WTC11 (cell line): ENCODE measurements around the gene H2AZ2. TPM values are rescaled to one million over a fixed set of nuclear protein-coding genes. Genes with fewer than 3 reads are reported as not detected.
"Not testable (repeated sequence)": the region's sequence is repeated elsewhere in the genome, so short reads cannot be mapped to it uniquely, and the experiment has no call there.

Experiments used
- ATAC-seq: fragments of 200-7000 bp; cut with Tn5 transposase; 2 replicates; pipeline ENCODE4 v1.10.0; 2021; ENCODE audit warnings: mild to moderate bottlenecking, moderate library complexity
- CTCF ChIA-PET: fragments of 300-600 bp; sonication (Branson Sonifier 250); formaldehyde crosslinking; loops from one replicate; lab custom pipeline; 2021; ENCODE audit warnings: antibody characterized with exemption; lab: Charles Lee
- POLR2A ChIA-PET: fragments of 350-600 bp; sonication (Branson Sonifier 250); formaldehyde crosslinking; loops from one replicate; lab custom pipeline; 2021; ENCODE audit warnings: antibody characterized with exemption; lab: Charles Lee
- DNase-seq: peaks from one replicate; pipeline ENCODE4 v3.0.0; 2021; ENCODE audit warnings: low spot score
- H3K27ac Mint-ChIP-seq: 2 replicates; pipeline ENCODE4 v1.8.0; 2021; ENCODE audit warnings: mixed read lengths
- H3K27me3 Mint-ChIP-seq: 2 replicates; pipeline ENCODE4 v1.8.0; 2021; ENCODE audit warnings: low read depth, mild to moderate bottlenecking, moderate library complexity, mixed read lengths
- H3K36me3 Mint-ChIP-seq: 2 replicates; pipeline ENCODE4 v1.8.0; 2021; ENCODE audit warnings: mixed read lengths
- H3K4me1 Mint-ChIP-seq: 2 replicates; pipeline ENCODE4 v1.8.0; 2022; ENCODE audit warnings: mixed read lengths
- H3K4me3 Mint-ChIP-seq: 2 replicates; pipeline ENCODE4 v1.8.0; 2021; ENCODE audit warnings: mild to moderate bottlenecking, moderate library complexity, mixed read lengths
- H3K9me3 Mint-ChIP-seq: 2 replicates; pipeline ENCODE4 v1.8.0; 2021; ENCODE audit warnings: mixed read lengths
- CTCF ChIP-seq: fragments of 200-600 bp; IDR thresholded peaks from 2 replicates; pipeline ENCODE4 v1.8.0; 2022; ENCODE audit warnings: antibody characterized with exemption
- E2F1 ChIP-seq: sonication (generic); formaldehyde crosslinking; IDR thresholded peaks from 2 replicates; pipeline ENCODE4 v1.8.0; 2022; ENCODE audit warnings: mild to moderate bottlenecking, missing genetic modification reagents
- FOXJ3 ChIP-seq: sonication (generic); formaldehyde crosslinking; IDR thresholded peaks from 2 replicates; pipeline ENCODE4 v1.9.0; 2021; ENCODE audit warnings: missing genetic modification reagents, mild to moderate bottlenecking, borderline replicate concordance
- GABPB1 ChIP-seq: sonication (generic); formaldehyde crosslinking; IDR thresholded peaks from 2 replicates; pipeline ENCODE4 v1.8.1; 2023; ENCODE audit warnings: mild to moderate bottlenecking, missing genetic modification reagents
- GTF2I ChIP-seq: fragments of 250-450 bp; sonication (Bioruptor Pico); conservative IDR thresholded peaks from 2 replicates; pipeline ENCODE4 v1.4.0; 2021; ENCODE audit warnings: mild to moderate bottlenecking
- IRF2 ChIP-seq: sonication (generic); formaldehyde crosslinking; IDR thresholded peaks from 2 replicates; pipeline ENCODE4 v1.8.0; 2022; ENCODE audit warnings: low read depth, missing genetic modification reagents, borderline replicate concordance
- MAX ChIP-seq: sonication (generic); formaldehyde crosslinking; IDR thresholded peaks from 2 replicates; pipeline ENCODE4 v1.8.0; 2022; ENCODE audit warnings: mild to moderate bottlenecking, missing genetic modification reagents
- NR2C2 ChIP-seq: sonication (generic); formaldehyde crosslinking; IDR thresholded peaks from 2 replicates; pipeline ENCODE4 v1.8.0; 2022; ENCODE audit warnings: mild to moderate bottlenecking, missing genetic modification reagents
- SOX15 ChIP-seq: fragments of 250-450 bp; sonication (Bioruptor Pico); IDR thresholded peaks from 2 replicates; pipeline ENCODE4 v1.9.0; 2021; ENCODE audit warnings: mild to moderate bottlenecking
- ZNF317 ChIP-seq: sonication (generic); formaldehyde crosslinking; IDR thresholded peaks from 2 replicates; pipeline ENCODE4 v1.8.1; 2023; ENCODE audit warnings: low read depth, mild to moderate bottlenecking, moderate library complexity, missing genetic modification reagents, borderline replicate concordance
- ZNF416 ChIP-seq: fragments of 250-450 bp; sonication (Bioruptor Pico); IDR thresholded peaks from 2 replicates; pipeline ENCODE4 v1.9.0; 2021; ENCODE audit warnings: mild to moderate bottlenecking, inconsistent platforms
- ZNF671 ChIP-seq: fragments of 250-450 bp; sonication (Bioruptor Pico); IDR thresholded peaks from 2 replicates; pipeline ENCODE4 v1.8.0; 2021; ENCODE audit warnings: mild to moderate bottlenecking
- total RNA-seq: library from RNA; stranded (reverse); gene quantifications from 3 replicates; pipeline ENCODE4 v1.2.3, GENCODE V29; 2021
- TF ChIP-seq, protein P1 (sequence below): sonication (generic); formaldehyde crosslinking; conservative IDR thresholded peaks from 2 replicates; pipeline ENCODE4 v1.8.1; 2022; ENCODE audit warnings: mild to moderate bottlenecking, missing genetic modification reagents
- TF ChIP-seq, protein P2 (sequence below): sonication (generic); formaldehyde crosslinking; IDR thresholded peaks from 2 replicates; pipeline ENCODE4 v1.8.1; 2022; ENCODE audit warnings: mild to moderate bottlenecking, missing genetic modification reagents, moderate library complexity, borderline replicate concordance
- TF ChIP-seq, protein P3 (sequence below): sonication (generic); formaldehyde crosslinking; IDR thresholded peaks from 2 replicates; pipeline ENCODE4 v1.8.1; 2022; ENCODE audit warnings: low read depth, missing genetic modification reagents, borderline replicate concordance
- TF ChIP-seq, protein P4 (sequence below): sonication (generic); formaldehyde crosslinking; IDR thresholded peaks from 2 replicates; pipeline ENCODE4 v1.8.1; 2023; ENCODE audit warnings: mild to moderate bottlenecking, missing genetic modification reagents, moderate library complexity

H2AZ2 gene
- total RNA-seq, 1 experiment from 2014 or later = 178 TPM

DNA sequence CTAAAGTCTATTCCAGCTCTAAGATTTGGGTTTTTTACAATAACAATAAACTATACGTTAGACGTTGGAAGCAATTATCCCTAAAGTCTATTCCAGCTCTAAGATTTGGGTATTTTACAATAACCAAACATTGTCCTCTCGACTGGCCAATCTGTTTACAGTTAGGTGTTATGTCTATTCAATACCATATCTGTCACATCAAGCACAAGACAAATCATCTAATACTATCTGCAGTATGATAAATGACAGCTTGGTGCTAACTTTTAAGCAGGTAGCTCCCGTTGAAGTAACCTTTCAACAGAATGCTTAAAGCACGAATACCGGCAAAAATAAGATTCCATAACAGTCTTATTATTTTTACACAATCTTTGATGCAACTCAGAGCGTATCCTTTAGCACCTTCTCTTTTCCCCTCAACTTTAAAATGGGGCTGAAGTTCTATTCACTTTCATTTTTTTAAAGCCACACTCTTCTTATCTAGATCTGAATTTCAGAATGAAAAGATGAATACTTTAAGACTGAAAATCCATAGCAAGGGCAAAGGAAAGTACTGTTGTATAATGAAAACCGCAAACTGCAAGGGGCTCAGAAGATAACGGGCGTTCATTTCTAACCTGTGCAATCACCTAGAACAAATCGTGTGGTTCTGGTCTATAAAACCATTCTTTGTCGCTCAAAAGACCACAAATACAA is 925 bp downstream of the H2AZ2 start:
- no peaks in the 10 kb centered on the region for H3K27me3 Mint-ChIP-seq
- CTCF ChIA-PET = interaction anchor here (0.6 to 2.0 kb wide), 16 partner anchors 10 to 289 kb away, joined by 3 to 18 read pairs (median 6); partner anchors contain the start of genes PPIA, PURB, TMED4 and ZMIZ2
- POLR2A ChIA-PET = interaction anchor here (0.6 to 2.4 kb wide), 12 partner anchors 10 to 159 kb away, joined by 3 to 10 read pairs (median 4); partner anchors contain the start of gene PPIA
- H3K27ac Mint-ChIP-seq = peak overlapping the region; percentile 99
- H3K4me3 Mint-ChIP-seq = peak overlapping the region; percentile 99
- no peaks in the 10 kb centered on the region for H3K9me3 Mint-ChIP-seq
- peaks cover 13% of the 10 kb centered on the region for H3K4me1 Mint-ChIP-seq
- DNase-seq = no peak
- peaks cover 9% of the 10 kb centered on the region for H3K36me3 Mint-ChIP-seq
- no peak for TF ChIP-seq SOX15 (CRISPR knock-in tag)
- TF ChIP-seq FOXJ3 = no peak
- TF ChIP-seq NR2C2 (CRISPR knock-in tag) = no peak
- no peak for TF ChIP-seq GABPB1 (CRISPR knock-in tag)
- no peak for TF ChIP-seq IRF2 (CRISPR knock-in tag)
- no peak for TF ChIP-seq CTCF
- no peak for TF ChIP-seq GTF2I
- TF ChIP-seq ZNF671 = no peak
- TF ChIP-seq, protein P1, sequence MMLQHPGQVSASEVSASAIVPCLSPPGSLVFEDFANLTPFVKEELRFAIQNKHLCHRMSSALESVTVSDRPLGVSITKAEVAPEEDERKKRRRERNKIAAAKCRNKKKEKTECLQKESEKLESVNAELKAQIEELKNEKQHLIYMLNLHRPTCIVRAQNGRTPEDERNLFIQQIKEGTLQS = no peak
- TF ChIP-seq, protein P2, sequence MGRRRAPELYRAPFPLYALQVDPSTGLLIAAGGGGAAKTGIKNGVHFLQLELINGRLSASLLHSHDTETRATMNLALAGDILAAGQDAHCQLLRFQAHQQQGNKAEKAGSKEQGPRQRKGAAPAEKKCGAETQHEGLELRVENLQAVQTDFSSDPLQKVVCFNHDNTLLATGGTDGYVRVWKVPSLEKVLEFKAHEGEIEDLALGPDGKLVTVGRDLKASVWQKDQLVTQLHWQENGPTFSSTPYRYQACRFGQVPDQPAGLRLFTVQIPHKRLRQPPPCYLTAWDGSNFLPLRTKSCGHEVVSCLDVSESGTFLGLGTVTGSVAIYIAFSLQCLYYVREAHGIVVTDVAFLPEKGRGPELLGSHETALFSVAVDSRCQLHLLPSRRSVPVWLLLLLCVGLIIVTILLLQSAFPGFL = no peak
- no peak for ATAC-seq

- Mint-ChIP-seq H3K36me3 (peaks cover 14% of the 10 kb centered on the region), H3K4me1 (peaks cover 13% of the 10 kb centered on the region), H3K4me3 (peak overlapping the region; percentile 99)
- H3K27me3 Mint-ChIP-seq, H3K27ac Mint-ChIP-seq, ATAC-seq, H3K9me3 Mint-ChIP-seq, DNase-seq: not testable (repeated sequence)
- ChIA-PET POLR2A (interaction anchor here (0.6 to 1.3 kb wide), 3 partner anchors 12 to 160 kb away, joined by 3 to 9 read pairs (median 3); no protein-coding TSS in a partner anchor), CTCF (interaction anchor here (0.7 kb wide), 1 partner anchor 473 kb away, joined by 5 read pairs; no protein-coding TSS in a partner anchor)
Measured at GRCh38 chr7:44846390-44846789, 1.5 kb downstream of the H2AZ2 start.

GRCh38 chr7:44845451-44845850 is 2.4 kb downstream of the H2AZ2 start:
- no peaks in the 10 kb centered on the region for H3K9me3 Mint-ChIP-seq
- TF ChIP-seq ZNF416 (CRISPR knock-in tag) = no peak
- no peak for TF ChIP-seq ZNF317
- TF ChIP-seq, protein P3, sequence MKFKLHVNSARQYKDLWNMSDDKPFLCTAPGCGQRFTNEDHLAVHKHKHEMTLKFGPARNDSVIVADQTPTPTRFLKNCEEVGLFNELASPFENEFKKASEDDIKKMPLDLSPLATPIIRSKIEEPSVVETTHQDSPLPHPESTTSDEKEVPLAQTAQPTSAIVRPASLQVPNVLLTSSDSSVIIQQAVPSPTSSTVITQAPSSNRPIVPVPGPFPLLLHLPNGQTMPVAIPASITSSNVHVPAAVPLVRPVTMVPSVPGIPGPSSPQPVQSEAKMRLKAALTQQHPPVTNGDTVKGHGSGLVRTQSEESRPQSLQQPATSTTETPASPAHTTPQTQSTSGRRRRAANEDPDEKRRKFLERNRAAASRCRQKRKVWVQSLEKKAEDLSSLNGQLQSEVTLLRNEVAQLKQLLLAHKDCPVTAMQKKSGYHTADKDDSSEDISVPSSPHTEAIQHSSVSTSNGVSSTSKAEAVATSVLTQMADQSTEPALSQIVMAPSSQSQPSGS (CRISPR knock-in tag) = no peak
- no peak for TF ChIP-seq E2F1 (CRISPR knock-in tag)
- TF ChIP-seq, protein P4, sequence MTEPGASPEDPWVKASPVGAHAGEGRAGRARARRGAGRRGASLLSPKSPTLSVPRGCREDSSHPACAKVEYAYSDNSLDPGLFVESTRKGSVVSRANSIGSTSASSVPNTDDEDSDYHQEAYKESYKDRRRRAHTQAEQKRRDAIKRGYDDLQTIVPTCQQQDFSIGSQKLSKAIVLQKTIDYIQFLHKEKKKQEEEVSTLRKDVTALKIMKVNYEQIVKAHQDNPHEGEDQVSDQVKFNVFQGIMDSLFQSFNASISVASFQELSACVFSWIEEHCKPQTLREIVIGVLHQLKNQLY = no peak
- TF ChIP-seq GABPB1 (CRISPR knock-in tag) = no peak
- TF ChIP-seq MAX (CRISPR knock-in tag) = no peak
- peaks cover 22% of the 10 kb centered on the region for H3K36me3 Mint-ChIP-seq
- DNase-seq (no peak), ATAC-seq (no peak)
- no peaks in the 10 kb centered on the region for H3K27me3 Mint-ChIP-seq
- H3K4me1 Mint-ChIP-seq = peaks cover 13% of the 10 kb centered on the region
- H3K27ac Mint-ChIP-seq = no peak overlapping the region
- ChIA-PET POLR2A (no interaction called here), CTCF (no interaction called here)
- 0 out of 2 replicates have a peak overlapping the region, but pooled peaks have one; percentile 99 for H3K4me3 Mint-ChIP-seq

- ATAC-seq, DNase-seq, H3K9me3 Mint-ChIP-seq, H3K27me3 Mint-ChIP-seq, CTCF ChIA-PET, H3K27ac Mint-ChIP-seq, POLR2A ChIA-PET, H3K4me3 Mint-ChIP-seq: not testable (repeated sequence)
- peaks cover 13% of the 10 kb centered on the region for H3K4me1 Mint-ChIP-seq
- H3K36me3 Mint-ChIP-seq = peaks cover 32% of the 10 kb centered on the region
Measured at GRCh38 chr7:44843440-44843839, 4.4 kb downstream of the H2AZ2 start.

- H3K36me3 Mint-ChIP-seq = peaks cover 34% of the 10 kb centered on the region
- H3K4me3 Mint-ChIP-seq, POLR2A ChIA-PET, H3K9me3 Mint-ChIP-seq, ATAC-seq, CTCF ChIA-PET, DNase-seq, H3K27me3 Mint-ChIP-seq: not testable (repeated sequence)
- 0 out of 2 replicates have a peak overlapping the region, but pooled peaks have one; percentile 10 for H3K27ac Mint-ChIP-seq
- H3K4me1 Mint-ChIP-seq = peaks cover 13% of the 10 kb centered on the region
Measured at GRCh38 chr7:44842675-44843074, 5.2 kb downstream of the H2AZ2 start.
